ENCODE results near the gene IGDCC3.

IGDCC3 gene

DNA sequence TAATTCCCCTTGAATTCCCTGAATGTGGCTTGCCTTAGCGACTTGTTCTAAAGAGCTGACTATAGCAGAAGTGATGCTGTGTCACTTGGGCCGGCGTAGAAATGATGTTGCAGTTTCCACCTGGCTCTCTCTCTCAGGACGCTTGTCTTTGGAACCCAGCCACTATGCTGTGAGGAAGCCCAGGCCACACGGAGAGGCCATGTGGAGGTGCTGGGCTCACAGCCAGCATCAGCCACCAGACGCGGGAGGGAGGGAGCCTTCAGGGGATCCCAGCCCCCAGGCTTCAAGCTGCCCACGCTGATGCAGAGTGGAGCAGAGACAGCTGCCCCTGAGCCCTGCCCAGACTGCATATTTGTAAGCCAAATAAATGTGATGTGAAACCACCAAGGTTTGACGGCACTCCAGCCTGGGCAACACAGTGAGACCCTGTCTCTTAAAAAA is 54.7 kb downstream of the IGDCC3 start:
- in situ Hi-C loops (cut with MboI; ENCODE audit: low pct_unique_long_range_greater_than_20kb, low sequenced_read_pairs, unreplicated experiment): no loop called here
- TF ChIP-seq, protein P1, sequence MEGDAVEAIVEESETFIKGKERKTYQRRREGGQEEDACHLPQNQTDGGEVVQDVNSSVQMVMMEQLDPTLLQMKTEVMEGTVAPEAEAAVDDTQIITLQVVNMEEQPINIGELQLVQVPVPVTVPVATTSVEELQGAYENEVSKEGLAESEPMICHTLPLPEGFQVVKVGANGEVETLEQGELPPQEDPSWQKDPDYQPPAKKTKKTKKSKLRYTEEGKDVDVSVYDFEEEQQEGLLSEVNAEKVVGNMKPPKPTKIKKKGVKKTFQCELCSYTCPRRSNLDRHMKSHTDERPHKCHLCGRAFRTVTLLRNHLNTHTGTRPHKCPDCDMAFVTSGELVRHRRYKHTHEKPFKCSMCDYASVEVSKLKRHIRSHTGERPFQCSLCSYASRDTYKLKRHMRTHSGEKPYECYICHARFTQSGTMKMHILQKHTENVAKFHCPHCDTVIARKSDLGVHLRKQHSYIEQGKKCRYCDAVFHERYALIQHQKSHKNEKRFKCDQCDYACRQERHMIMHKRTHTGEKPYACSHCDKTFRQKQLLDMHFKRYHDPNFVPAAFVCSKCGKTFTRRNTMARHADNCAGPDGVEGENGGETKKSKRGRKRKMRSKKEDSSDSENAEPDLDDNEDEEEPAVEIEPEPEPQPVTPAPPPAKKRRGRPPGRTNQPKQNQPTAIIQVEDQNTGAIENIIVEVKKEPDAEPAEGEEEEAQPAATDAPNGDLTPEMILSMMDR (IDR thresholded peaks at IDR 0.05; ENCODE audit: extremely low read depth, insufficient read depth, missing control alignments): no peak
- no peak for DNase-seq (ENCODE audit: low spot score)

DNA sequence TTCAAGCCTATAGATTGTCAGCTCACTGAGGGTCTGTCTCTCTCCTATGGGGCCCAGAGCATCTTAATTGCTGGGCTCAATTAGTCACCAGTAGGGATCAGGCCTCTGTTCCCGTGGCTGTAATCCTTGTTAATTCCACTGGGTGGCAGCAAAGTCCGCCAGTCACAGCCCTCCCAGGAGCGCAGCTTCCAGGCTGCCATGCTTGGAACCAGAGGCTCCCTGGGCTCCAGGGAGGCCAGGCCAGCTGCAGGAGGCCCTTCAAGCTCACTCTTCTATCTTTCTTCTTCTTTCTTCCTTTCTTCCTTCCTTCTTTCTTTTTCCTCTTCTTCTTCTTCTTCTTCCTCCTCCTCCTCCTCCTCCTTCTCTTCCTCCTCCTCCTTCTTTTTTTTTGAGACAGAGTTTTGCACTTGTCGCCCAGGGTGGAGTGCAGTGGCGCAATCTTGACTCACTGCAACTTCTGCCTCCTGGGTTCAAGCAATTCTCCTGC is 58.9 kb downstream of the IGDCC3 start:
- peak; percentile 87 for DNase-seq (ENCODE audit: low spot score)
- TF ChIP-seq, protein P1 (IDR thresholded peaks at IDR 0.05; ENCODE audit: extremely low read depth, insufficient read depth, missing control alignments): peak; percentile 87
- in situ Hi-C loops (cut with MboI; ENCODE audit: low pct_unique_long_range_greater_than_20kb, low sequenced_read_pairs, unreplicated experiment): loop anchor here (5.0 kb wide), 1 partner anchor 63 kb away; no protein-coding TSS in a partner anchor

DNA sequence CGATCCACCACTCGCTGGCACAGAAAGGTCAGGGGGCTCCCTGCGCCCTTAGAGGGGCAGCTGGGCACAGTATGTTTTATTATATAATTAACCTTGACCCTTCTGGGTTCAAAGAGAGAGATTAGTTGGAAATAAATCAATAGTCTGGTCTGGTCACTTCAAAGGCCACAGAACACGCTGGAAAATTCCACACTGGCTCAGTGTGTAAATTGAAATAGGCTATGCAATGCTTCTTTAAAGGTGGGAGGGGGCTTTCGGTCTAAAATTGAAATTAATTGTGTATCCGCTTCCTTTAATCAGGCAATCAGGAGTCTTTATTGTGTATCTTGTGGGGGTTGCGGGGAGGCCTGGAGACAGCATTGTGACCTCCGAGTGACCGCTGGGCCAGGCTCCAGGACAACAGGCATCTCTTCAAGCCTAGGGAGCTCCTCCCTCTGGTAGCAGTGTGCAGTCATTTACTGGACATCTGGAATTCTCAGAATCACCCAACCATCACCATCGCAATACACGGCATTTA is 65.3 kb downstream of the IGDCC3 start:
- in situ Hi-C loops (cut with MboI; ENCODE audit: low pct_unique_long_range_greater_than_20kb, low sequenced_read_pairs, unreplicated experiment): no loop called here
- DNase-seq (ENCODE audit: low spot score): no peak
- TF ChIP-seq, protein P1 (IDR thresholded peaks at IDR 0.05; ENCODE audit: extremely low read depth, insufficient read depth, missing control alignments): no peak

DNA sequence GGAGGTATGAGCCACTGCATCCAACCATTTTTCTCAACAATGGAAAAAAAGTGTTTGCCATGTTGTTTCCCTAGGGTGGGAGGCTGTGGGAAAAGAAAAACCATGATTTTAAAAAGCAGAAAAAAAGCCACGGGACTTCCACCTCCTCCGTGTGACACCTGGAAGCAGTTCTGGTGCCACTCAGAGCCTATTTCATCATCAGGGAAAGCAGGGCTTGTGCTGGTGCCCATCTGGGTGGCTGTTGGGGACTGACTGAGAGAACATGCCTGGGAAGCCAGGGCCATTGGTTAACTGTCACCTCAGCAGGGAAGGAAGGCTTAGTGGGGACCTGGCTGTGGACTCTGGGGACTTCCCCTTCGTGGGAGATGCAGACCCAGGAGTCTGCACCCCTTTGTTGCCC is 66.0 kb downstream of the IGDCC3 start:
- in situ Hi-C loops (cut with MboI; ENCODE audit: low pct_unique_long_range_greater_than_20kb, low sequenced_read_pairs, unreplicated experiment): no loop called here
- TF ChIP-seq, protein P1 (IDR thresholded peaks at IDR 0.05; ENCODE audit: extremely low read depth, insufficient read depth, missing control alignments): no peak
- no peak for DNase-seq (ENCODE audit: low spot score)

DNA sequence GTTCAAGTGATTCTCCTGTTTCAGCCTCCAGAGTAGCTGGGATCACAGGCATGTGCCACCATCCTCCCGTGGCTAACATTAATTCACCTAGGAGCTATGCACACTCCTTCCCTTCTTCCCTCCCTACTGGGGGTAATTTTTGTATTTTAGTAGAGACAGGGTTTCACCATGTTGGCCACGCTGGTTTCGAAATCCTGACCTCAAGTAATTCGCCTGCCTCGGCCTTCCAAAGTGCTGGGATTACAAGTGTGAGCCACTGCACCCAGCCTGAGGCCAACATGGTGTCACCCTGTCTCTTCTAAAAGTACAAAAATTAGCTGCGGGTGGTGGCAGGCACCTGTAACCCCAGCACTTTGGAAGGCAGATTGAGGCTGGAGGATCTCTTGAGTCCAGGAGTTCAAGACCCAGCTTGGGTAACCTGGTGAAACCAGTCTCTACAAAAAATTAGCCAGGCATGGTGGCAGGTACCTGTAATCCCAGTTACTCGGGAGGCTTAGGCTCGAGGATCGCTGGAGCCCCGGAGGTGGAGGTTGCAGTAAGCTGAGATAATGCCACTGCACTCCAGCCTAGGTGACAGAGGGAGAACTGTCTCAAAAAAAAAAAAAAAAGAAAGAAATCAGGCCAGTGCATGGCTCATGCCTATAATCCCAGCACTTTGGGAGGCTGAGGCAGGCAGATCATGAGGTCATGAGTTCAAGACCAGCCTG is 67.2 kb downstream of the IGDCC3 start:
- TF ChIP-seq, protein P1 (IDR thresholded peaks at IDR 0.05; ENCODE audit: extremely low read depth, insufficient read depth, missing control alignments): no peak
- DNase-seq (ENCODE audit: low spot score): no peak
- in situ Hi-C loops (cut with MboI; ENCODE audit: low pct_unique_long_range_greater_than_20kb, low sequenced_read_pairs, unreplicated experiment): no loop called here

DNA sequence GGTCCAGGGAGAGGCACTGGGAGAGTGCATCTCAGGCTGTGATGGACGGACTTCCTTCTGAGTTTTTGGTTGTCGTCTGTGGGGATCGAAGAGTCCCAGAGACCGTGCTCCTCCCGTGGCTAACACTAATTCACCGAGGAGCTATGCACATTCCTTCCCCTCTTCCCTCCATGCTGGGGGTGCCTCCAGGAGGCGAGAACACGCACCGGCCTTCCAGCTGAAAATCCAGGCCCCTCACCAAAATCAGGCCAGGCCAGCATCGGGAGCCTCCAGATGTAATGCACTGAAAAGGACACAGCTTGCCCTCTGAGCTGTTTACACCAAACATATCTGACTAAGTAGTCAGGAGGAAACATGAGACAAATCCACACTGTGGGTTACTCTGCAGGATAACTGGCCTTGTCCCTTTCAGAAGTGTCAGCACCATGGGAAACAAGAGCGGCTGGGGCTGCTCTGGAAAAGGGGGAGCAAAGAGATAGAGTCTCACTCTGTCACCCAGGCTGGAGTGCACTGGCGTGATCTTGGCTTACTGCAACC is 67.9 kb downstream of the IGDCC3 start:
- in situ Hi-C loops (cut with MboI; ENCODE audit: low pct_unique_long_range_greater_than_20kb, low sequenced_read_pairs, unreplicated experiment): no loop called here
- TF ChIP-seq, protein P1 (IDR thresholded peaks at IDR 0.05; ENCODE audit: extremely low read depth, insufficient read depth, missing control alignments): no peak
- DNase-seq (ENCODE audit: low spot score): no peak
